Loucy (cell line): ENCODE results near the gene CAPRIN2.

ENCODE experiments used
- H2AFZ ChIP-seq: fragments of 200-600 bp; sonication (generic); 2 replicates; pipeline ENCODE4 v1.6.0; 2016; ENCODE audit warnings: antibody characterized with exemption, mild to moderate bottlenecking, low read length, moderate library complexity
- H3F3A ChIP-seq: fragments of 200-600 bp; 2 replicates; pipeline ENCODE4 v1.6.0; 2016; ENCODE audit warnings: antibody characterized with exemption, low read depth, mild to moderate bottlenecking
- H3K27me3 ChIP-seq: fragments of 200-600 bp; sonication (generic); 2 replicates; pipeline ENCODE4 v1.6.1; 2014; ENCODE audit warnings: low read length, mild to moderate bottlenecking; ENCODE audit not compliant: insufficient read depth, poor library complexity, severe bottlenecking
- H3K36me3 ChIP-seq: fragments of 200-600 bp; sonication (generic); 2 replicates; pipeline ENCODE4 v1.6.1; 2016; ENCODE audit warnings: low read length; ENCODE audit not compliant: insufficient read depth
- H3K4me1 ChIP-seq: fragments of 200-600 bp; sonication (generic); 2 replicates; pipeline ENCODE4 v1.5.1; 2014; ENCODE audit warnings: low read length, mild to moderate bottlenecking; ENCODE audit not compliant: insufficient read depth, poor library complexity, severe bottlenecking
- H3K4me2 ChIP-seq: fragments of 200-600 bp; sonication (generic); 2 replicates; pipeline ENCODE4 v1.6.0; 2014; ENCODE audit warnings: antibody characterized with exemption, low read length, low read depth, mild to moderate bottlenecking; ENCODE audit not compliant: poor library complexity, severe bottlenecking
- H3K4me3 ChIP-seq: fragments of 200-600 bp; sonication (generic); 2 replicates; pipeline ENCODE4 v1.5.1; 2014; ENCODE audit warnings: low read length, mild to moderate bottlenecking, mixed read lengths; ENCODE audit not compliant: poor library complexity, severe bottlenecking
- H3K79me2 ChIP-seq: fragments of 200-600 bp; sonication (generic); 2 replicates; pipeline ENCODE4 v1.6.1; 2014; ENCODE audit warnings: low read length; ENCODE audit not compliant: insufficient read depth
- H3K9ac ChIP-seq: fragments of 200-600 bp; sonication (generic); 2 replicates; pipeline ENCODE4 v1.6.0; 2014; ENCODE audit warnings: mild to moderate bottlenecking, low read depth, low read length, moderate library complexity; ENCODE audit not compliant: poor library complexity, severe bottlenecking
- H3K9me2 ChIP-seq: fragments of 200-600 bp; sonication (generic); replicated peaks from 2 replicates; pipeline ENCODE4 v1.6.1; 2016; ENCODE audit warnings: low read depth, low read length, mixed read lengths
- H3K9me3 ChIP-seq: fragments of 200-600 bp; sonication (generic); 2 replicates; pipeline ENCODE4 v1.6.1; 2014; ENCODE audit warnings: mild to moderate bottlenecking, antibody characterized with exemption, low read length, low read depth; ENCODE audit not compliant: insufficient read depth
- H4K20me1 ChIP-seq: fragments of 200-600 bp; sonication (generic); 2 replicates; pipeline ENCODE4 v1.6.0; 2014; ENCODE audit warnings: antibody characterized with exemption, low read length, mild to moderate bottlenecking; ENCODE audit not compliant: insufficient read depth, poor library complexity, severe bottlenecking
- CTCF ChIP-seq: fragments of 200-600 bp; sonication (generic); conservative IDR thresholded peaks from 2 replicates; pipeline ENCODE4 v1.5.1; 2014; ENCODE audit warnings: mild to moderate bottlenecking, antibody characterized with exemption, low read length
- EZH2phosphoT487 ChIP-seq: fragments of 200-600 bp; IDR thresholded peaks from 2 replicates; pipeline ENCODE4 v1.6.1; 2018; ENCODE audit warnings: antibody characterized with exemption, mild to moderate bottlenecking, moderate library complexity, borderline replicate concordance

CAPRIN2 gene

GRCh38 chr12:30779178-30779577, 24.4 kb upstream of the CAPRIN2 start:
- no peak overlapping the region for H3K9ac ChIP-seq
- H3K79me2 ChIP-seq: no peaks in the 10 kb centered on the region
- no peaks in the 10 kb centered on the region for H3F3A ChIP-seq
- H2AFZ ChIP-seq: no peak overlapping the region
- H3K4me2 ChIP-seq: no peak overlapping the region
- no peaks in the 10 kb centered on the region for H3K9me2 ChIP-seq
- TF ChIP-seq EZH2phosphoT487: no peak
- H3K27me3 ChIP-seq: no peaks in the 10 kb centered on the region
- H4K20me1 ChIP-seq: no peaks in the 10 kb centered on the region
- no peak overlapping the region for H3K4me3 ChIP-seq
- no peaks in the 10 kb centered on the region for H3K4me1 ChIP-seq
- H3K36me3 ChIP-seq: no peaks in the 10 kb centered on the region
- no peaks in the 10 kb centered on the region for H3K9me3 ChIP-seq

GRCh38 chr12:30774599-30774998, 19.8 kb upstream of the CAPRIN2 start:
- no peaks in the 10 kb centered on the region for H3F3A ChIP-seq
- no peak overlapping the region for H2AFZ ChIP-seq
- H4K20me1 ChIP-seq: no peaks in the 10 kb centered on the region
- H3K36me3 ChIP-seq: no peaks in the 10 kb centered on the region
- no peaks in the 10 kb centered on the region for H3K9me3 ChIP-seq
- no peaks in the 10 kb centered on the region for H3K9me2 ChIP-seq
- no peak overlapping the region for H3K4me3 ChIP-seq
- H3K4me2 ChIP-seq: no peak overlapping the region
- no peaks in the 10 kb centered on the region for H3K79me2 ChIP-seq
- TF ChIP-seq CTCF (no peak), EZH2phosphoT487 (no peak)
- H3K27me3 ChIP-seq: peaks cover 4% of the 10 kb centered on the region
- no peaks in the 10 kb centered on the region for H3K4me1 ChIP-seq
- H3K9ac ChIP-seq: no peak overlapping the region

DNA sequence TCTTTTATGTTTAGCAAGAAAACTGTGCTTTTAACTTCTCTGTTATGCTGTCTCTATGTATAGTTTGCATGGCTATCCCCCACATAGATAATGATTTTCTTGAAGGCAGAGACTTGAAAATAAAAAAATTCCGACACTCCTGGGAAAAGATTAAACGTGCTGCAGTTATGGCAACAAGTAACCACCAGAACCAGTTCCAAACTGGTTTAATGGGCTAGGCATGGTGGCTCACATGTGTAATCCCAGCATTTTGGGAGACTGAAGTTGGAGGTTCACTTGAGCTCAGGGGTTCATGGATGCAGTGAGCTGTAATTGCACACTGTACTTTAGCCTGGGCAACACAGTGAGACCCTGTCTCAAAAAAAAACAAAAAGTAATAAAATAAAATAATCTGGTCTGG, 15.1 kb upstream of the CAPRIN2 start:
- Histone ChIP-seq H3K79me2 (no peaks in the 10 kb centered on the region), H2AFZ (no peak overlapping the region), H3K9ac (no peak overlapping the region), H3K9me3 (no peaks in the 10 kb centered on the region), H3K4me2 (no peak overlapping the region), H4K20me1 (no peaks in the 10 kb centered on the region), H3K4me1 (no peaks in the 10 kb centered on the region), H3K36me3 (no peaks in the 10 kb centered on the region), H3F3A (no peaks in the 10 kb centered on the region), H3K27me3 (peaks cover 4% of the 10 kb centered on the region), H3K9me2 (no peaks in the 10 kb centered on the region), H3K4me3 (no peak overlapping the region)
- no peak for TF ChIP-seq EZH2phosphoT487
- no peak for TF ChIP-seq CTCF

- H3K9me2 ChIP-seq: no peaks in the 10 kb centered on the region
- H3K27me3 ChIP-seq: no peaks in the 10 kb centered on the region
- H3K4me1 ChIP-seq: no peaks in the 10 kb centered on the region
- no peak overlapping the region for H3K4me2 ChIP-seq
- no peak overlapping the region for H3K4me3 ChIP-seq
- no peaks in the 10 kb centered on the region for H3F3A ChIP-seq
- no peak overlapping the region for H3K9ac ChIP-seq
- no peaks in the 10 kb centered on the region for H4K20me1 ChIP-seq
- TF ChIP-seq EZH2phosphoT487 (no peak), CTCF (no peak)
- no peaks in the 10 kb centered on the region for H3K36me3 ChIP-seq
- no peak overlapping the region for H2AFZ ChIP-seq
- H3K9me3 ChIP-seq: no peaks in the 10 kb centered on the region
- H3K79me2 ChIP-seq: no peaks in the 10 kb centered on the region
Measured at GRCh38 chr12:30764251-30764650, 9.5 kb upstream of the CAPRIN2 start.
